GM19452 (cell line): Measurements from ENCODE around the gene CDRT15.
"Not testable (repeated sequence)": the region's sequence is repeated elsewhere in the genome, so short reads cannot be mapped to it uniquely, and the experiment has no call there.

Experiments
- ATAC-seq: cut with Tn5 transposase; IDR thresholded peaks from one replicate; pipeline ENCODE4 v1.9.1; 2021; ENCODE audit not compliant: unreplicated experiment

Gene CDRT15

DNA sequence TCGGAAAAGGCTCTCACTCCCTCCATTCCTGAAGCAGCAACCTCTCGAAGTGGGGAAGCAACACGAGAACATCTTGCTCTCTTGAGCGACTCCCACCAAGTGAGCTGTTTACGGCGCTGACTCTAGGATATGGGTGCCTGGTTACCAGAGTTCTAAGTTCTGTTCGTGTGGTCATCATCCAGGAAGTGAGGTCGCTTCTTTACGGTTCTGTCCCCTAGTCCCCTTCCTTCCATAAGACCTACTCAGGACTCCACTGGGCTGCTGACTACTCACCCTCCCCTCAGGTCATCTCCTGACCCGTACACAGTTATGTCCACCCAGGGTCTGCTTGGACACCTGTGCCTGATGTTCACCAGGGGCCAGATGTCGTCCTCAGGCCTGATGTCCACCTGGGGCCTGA is at the start of gene CDRT15:
TSS of gene CDRT15 (minus strand) at position 101 of the 400 bp plus-strand sequence. CDS start at position 72, 29 bp downstream.
- ATAC-seq = not testable (repeated sequence)

DNA sequence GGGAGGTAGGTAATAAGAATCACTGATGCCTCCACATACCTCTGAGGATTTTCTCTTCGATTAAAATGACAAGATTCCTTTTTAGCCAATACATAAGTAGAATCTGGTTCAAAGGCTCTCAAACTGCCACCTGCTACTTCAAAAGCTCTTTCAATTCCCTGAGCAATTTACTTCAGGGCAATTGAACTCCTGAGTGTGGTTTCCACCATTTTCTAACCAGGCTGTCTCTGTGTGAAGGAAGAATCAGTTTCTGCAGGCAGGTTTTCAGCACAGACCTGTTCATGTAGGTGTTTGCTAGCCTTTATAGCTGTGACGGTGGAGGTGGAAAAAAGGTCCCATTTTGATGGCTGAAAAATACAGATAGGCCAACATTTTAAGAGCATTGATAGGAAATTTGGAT is 46.1 kb upstream of the CDRT15 start:
- no peak for ATAC-seq

- ATAC-seq = no peak
Measured at GRCh38 chr17:14281530-14281929, 44.9 kb upstream of the CDRT15 start.

- no peak for ATAC-seq
Measured at GRCh38 chr17:14276535-14277250, 40.0 kb upstream of the CDRT15 start.

DNA sequence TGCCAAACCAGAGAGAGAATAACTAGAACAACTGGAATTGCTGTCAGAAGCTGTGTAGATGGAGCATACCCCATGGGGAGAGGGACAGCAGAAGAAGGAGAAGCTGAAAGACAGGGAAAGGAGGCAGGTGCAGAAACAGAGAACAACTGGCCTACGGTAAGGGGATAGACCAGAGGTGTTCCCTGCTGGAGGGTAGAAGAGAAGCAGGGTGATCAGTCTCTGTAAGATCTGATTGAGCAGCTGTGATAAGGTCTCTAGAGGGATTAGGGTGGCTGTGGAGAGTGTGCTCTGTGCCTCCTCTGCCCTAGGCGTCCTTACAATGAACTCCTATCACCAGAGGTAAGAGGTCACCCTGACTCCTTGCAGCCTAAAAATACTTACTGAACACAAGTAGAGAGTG is 33.8 kb upstream of the CDRT15 start:
- no peak for ATAC-seq

GRCh38 chr17:14269473-14269872 is 32.8 kb upstream of the CDRT15 start:
- ATAC-seq = no peak

- no peak for ATAC-seq
Measured at GRCh38 chr17:14268264-14268663, 31.6 kb upstream of the CDRT15 start.

GRCh38 chr17:14261406-14261805 is 24.7 kb upstream of the CDRT15 start:
- ATAC-seq = no peak

GRCh38 chr17:14245629-14246028 is 9.0 kb upstream of the CDRT15 start:
- no peak for ATAC-seq

DNA sequence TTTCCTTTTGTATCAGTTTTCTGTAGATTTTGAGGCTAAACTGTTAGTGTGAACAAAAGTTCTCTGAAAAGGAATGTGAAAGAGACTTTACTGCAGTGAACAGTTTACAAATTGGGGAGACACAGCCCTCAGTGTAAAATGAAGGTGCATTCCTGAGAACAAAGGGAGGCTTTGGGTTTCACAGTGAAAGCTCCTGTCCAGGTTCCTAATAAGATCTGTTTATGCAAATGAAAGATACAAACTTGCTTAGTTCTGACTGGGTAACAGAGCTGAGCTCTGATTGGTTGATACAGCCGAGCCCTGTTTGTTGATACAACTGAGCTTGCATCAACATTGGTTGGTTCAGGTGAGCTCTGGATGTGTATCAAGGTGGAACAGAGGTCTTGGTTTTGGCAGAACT is 8.3 kb upstream of the CDRT15 start:
- ATAC-seq = no peak

DNA sequence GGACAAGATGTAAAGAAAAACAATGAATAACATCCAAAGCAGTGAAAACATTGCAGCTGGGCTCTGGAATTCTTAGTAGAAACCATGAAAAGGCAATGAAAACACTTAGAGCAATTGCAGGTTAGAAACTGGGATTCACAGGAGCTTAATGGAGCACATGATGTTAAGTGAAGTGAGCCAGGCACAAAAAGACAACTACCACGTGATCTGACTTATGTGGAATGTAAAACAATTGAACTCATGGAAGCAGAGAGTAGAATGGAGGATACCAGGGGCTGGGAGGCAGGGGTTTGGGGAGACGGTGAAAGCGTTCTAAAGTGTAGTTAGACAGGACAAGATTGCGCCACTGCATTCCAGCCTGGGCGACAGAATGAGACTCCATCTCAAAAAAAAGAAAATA is 2.6 kb upstream of the CDRT15 start:
- not testable (repeated sequence) for ATAC-seq

DNA sequence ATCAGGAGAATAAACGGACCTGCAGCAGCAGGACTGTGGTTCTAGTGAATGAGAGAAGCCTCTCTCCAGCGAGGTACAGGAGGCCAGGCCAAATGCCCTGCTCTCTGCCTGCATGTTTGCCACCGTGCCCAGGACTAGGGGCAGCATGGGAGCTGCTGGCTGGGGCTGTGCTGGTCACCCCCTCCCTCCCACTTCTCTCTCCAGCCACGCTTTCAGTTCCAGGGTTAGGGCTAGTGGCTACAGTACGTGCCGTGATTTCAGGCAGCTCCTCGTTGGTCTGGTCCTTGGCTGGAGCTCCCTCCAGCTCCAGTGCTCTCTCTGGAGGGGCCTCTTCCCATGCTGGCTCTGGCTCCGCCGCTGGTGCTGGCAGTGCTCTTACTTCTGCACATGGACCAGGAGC is 630 bp downstream of the CDRT15 start:
- ATAC-seq = not testable (repeated sequence)

DNA sequence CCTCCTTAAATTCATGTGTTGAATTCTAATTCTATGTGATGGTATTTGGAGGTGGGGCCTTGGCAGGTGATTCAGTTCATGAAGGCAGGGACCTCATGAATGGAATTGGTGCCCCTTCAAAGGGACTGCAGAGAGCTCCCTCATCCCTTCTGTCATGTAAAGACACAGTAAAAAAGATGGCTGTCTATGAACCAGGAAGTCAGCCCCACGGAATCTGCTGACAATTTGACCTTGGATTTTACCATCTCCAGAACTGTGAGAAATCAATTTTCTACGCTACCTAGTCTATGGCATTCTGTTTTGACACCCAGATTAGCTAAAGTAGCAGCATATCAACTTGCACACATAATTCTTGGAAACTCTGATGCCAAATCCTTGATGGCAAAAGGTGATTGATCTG is 1.6 kb downstream of the CDRT15 start:
- ATAC-seq = not testable (repeated sequence)

- not testable (repeated sequence) for ATAC-seq
Measured at GRCh38 chr17:14231187-14231586, 5.5 kb downstream of the CDRT15 start.

DNA sequence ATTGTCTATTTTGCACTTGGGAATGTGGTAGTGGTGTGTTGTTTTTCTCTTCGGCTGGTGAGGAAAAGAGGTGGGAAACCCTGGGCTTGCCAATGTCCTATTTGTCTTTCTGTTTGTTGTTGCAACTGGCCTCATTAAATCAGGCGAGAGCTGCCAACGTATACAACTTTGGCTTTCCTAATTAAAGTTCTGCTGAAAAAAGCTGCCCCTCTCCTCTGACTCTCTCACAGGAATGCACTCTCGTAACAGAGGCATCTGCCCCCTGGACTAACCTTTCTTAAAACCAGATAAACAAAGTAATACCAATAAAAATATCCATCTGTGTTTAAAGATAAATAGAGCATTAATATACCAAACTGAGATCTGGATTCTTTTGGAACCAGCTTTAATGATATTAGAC is 7.8 kb downstream of the CDRT15 start:
- ATAC-seq = no peak

- no peak for ATAC-seq
Measured at GRCh38 chr17:14227052-14227451, 9.6 kb downstream of the CDRT15 start.

DNA sequence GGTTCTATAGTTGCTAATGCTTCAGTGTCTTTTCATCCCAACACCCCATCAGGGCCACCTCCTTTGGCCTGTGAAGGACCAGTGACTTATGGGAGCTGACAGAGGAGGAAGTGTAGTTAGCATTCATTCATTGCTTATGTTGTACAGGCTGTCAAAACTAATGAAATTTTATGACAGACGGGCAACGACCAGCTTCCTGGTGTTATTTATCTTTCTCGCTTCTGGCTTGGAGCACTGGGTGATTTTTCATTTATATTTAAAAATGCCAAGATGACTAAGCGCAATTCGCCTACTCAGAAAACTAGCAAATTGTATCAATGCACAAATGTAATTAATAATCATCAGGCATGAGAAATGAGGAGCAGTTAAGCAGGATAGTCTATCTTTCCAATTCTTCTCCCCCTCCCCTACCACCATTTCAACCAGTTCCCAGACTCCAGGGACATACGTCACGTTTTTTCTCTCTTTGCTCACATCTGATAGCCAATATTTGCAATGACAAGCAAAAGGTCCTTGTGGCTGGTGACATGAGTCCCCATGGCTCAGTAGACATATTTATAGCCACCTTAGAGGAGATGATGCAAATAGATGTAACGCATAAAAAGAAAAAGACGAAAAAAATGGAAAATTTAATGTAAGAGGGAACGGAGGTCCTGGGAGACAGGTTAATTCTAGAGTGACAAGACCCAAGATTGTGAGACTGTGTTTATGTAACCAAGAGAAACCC is 11.2 kb downstream of the CDRT15 start:
- ATAC-seq = no peak

GRCh38 chr17:14222611-14223010 is 14.1 kb downstream of the CDRT15 start:
- ATAC-seq = no peak

GRCh38 chr17:14214271-14214670 is 22.4 kb downstream of the CDRT15 start:
- ATAC-seq = no peak

GRCh38 chr17:14212401-14212800 is 24.3 kb downstream of the CDRT15 start:
- no peak for ATAC-seq

- no peak for ATAC-seq
Measured at GRCh38 chr17:14211801-14212200, 24.9 kb downstream of the CDRT15 start.

GRCh38 chr17:14211246-14211645 is 25.4 kb downstream of the CDRT15 start:
- ATAC-seq = no peak
